ACC112 (cell line): ENCODE data around the gene DONSON.
"Not testable (repeated sequence)": the region's sequence is repeated elsewhere in the genome, so short reads cannot be mapped to it uniquely, and the experiment has no call there.

Source experiments
- H2AFZ ChIP-seq: fragments of 200-600 bp; sonication (generic); one replicate; pipeline ENCODE4 v1.6.0; 2017; ENCODE audit warnings: antibody characterized with exemption, low read length; ENCODE audit not compliant: unreplicated experiment
- H3K27ac ChIP-seq: fragments of 200-600 bp; sonication (generic); 2 replicates; pipeline ENCODE4 v1.5.1; 2014; ENCODE audit warnings: low read depth, mild to moderate bottlenecking, antibody characterized with exemption, low read length, moderate library complexity
- H3K27me3 ChIP-seq: fragments of 200-600 bp; sonication (generic); 2 replicates; pipeline ENCODE4 v1.6.1; 2014; ENCODE audit warnings: mild to moderate bottlenecking, antibody characterized with exemption, low read length, moderate library complexity, mixed read lengths; ENCODE audit not compliant: insufficient read depth
- H3K36me3 ChIP-seq: fragments of 200-600 bp; sonication (generic); 2 replicates; pipeline ENCODE4 v1.6.1; 2016; ENCODE audit warnings: mild to moderate bottlenecking, antibody characterized with exemption, low read length, moderate library complexity, mixed read lengths; ENCODE audit not compliant: insufficient read depth
- H3K4me1 ChIP-seq: fragments of 200-600 bp; sonication (generic); one replicate; pipeline ENCODE4 v1.6.1; 2016; ENCODE audit warnings: low read length, mixed read lengths; ENCODE audit not compliant: insufficient read depth, unreplicated experiment, control insufficient read depth
- H3K4me3 ChIP-seq: fragments of 200-600 bp; sonication (generic); 2 replicates; pipeline ENCODE4 v1.5.1; 2014; ENCODE audit warnings: mild to moderate bottlenecking, low read depth, low read length
- H3K79me2 ChIP-seq: fragments of 200-600 bp; sonication (generic); one replicate; pipeline ENCODE4 v1.6.0; 2016; ENCODE audit warnings: low read length; ENCODE audit not compliant: control insufficient read depth, unreplicated experiment, insufficient read depth

DONSON gene

GRCh38 chr21:33587792-33588484, 546 bp downstream of the DONSON start:
- H3K4me1 ChIP-seq: peaks cover 23% of the 10 kb centered on the region
- peak overlapping the region; percentile 84 for H3K27ac ChIP-seq
- peak overlapping the region; percentile 92 for H2AFZ ChIP-seq
- H3K36me3 ChIP-seq: peaks cover 18% of the 10 kb centered on the region
- no peaks in the 10 kb centered on the region for H3K27me3 ChIP-seq
- peak overlapping the region; percentile 94 for H3K4me3 ChIP-seq
- H3K79me2 ChIP-seq: peaks cover 37% of the 10 kb centered on the region

GRCh38 chr21:33586927-33587326, 1.6 kb downstream of the DONSON start:
- Histone ChIP-seq H3K27ac (no peak overlapping the region), H3K79me2 (peaks cover 39% of the 10 kb centered on the region), H3K4me1 (peaks cover 23% of the 10 kb centered on the region), H3K4me3 (peak overlapping the region; percentile 94), H3K27me3 (no peaks in the 10 kb centered on the region), H3K36me3 (peaks cover 18% of the 10 kb centered on the region), H2AFZ (no peak overlapping the region)

GRCh38 chr21:33584455-33584854, 4.0 kb downstream of the DONSON start:
- H3K27me3 ChIP-seq: no peaks in the 10 kb centered on the region

GRCh38 chr21:33578959-33579542, 9.4 kb downstream of the DONSON start:
- peak overlapping the region; percentile 62 for H3K27ac ChIP-seq
- H2AFZ ChIP-seq: no peak overlapping the region
- peaks cover 12% of the 10 kb centered on the region for H3K4me1 ChIP-seq
- peaks cover 7% of the 10 kb centered on the region for H3K79me2 ChIP-seq
- H3K27me3 ChIP-seq: no peaks in the 10 kb centered on the region
- peaks cover 16% of the 10 kb centered on the region for H3K36me3 ChIP-seq
- H3K4me3 ChIP-seq: no peak overlapping the region

More at GRCh38 chr21:33584455-33584854, 4.0 kb downstream of the DONSON start:
- Histone ChIP-seq H3K79me2 (peaks cover 39% of the 10 kb centered on the region), H3K27ac (no peak overlapping the region), H3K4me3 (no peak overlapping the region), H3K4me1 (peaks cover 19% of the 10 kb centered on the region), H3K36me3 (peaks cover 18% of the 10 kb centered on the region), H2AFZ (no peak overlapping the region)

- Histone ChIP-seq H3K4me3 (no peak overlapping the region), H3K27ac (peak overlapping the region; percentile 50), H3K36me3 (peaks cover 23% of the 10 kb centered on the region), H3K79me2 (peaks cover 7% of the 10 kb centered on the region), H3K27me3 (no peaks in the 10 kb centered on the region), H2AFZ (no peak overlapping the region), H3K4me1 (peaks cover 12% of the 10 kb centered on the region)
Observed at GRCh38 chr21:33578214-33578613, 10.3 kb downstream of the DONSON start.

GRCh38 chr21:33576741-33577141, 11.7 kb downstream of the DONSON start:
- H3K27ac ChIP-seq, H2AFZ ChIP-seq, H3K79me2 ChIP-seq, H3K4me3 ChIP-seq, H3K27me3 ChIP-seq: not testable (repeated sequence)
- H3K4me1 ChIP-seq: peaks cover 12% of the 10 kb centered on the region
- peaks cover 30% of the 10 kb centered on the region for H3K36me3 ChIP-seq

- Histone ChIP-seq H3K27me3 (no peaks in the 10 kb centered on the region), H3K36me3 (peaks cover 41% of the 10 kb centered on the region), H3K4me1 (no peaks in the 10 kb centered on the region), H2AFZ (no peak overlapping the region), H3K79me2 (peaks cover 20% of the 10 kb centered on the region), H3K4me3 (no peak overlapping the region), H3K27ac (no peak overlapping the region)
Observed at GRCh38 chr21:33572350-33572749, 16.1 kb downstream of the DONSON start.

GRCh38 chr21:33569991-33570390, 18.5 kb downstream of the DONSON start:
- H3K4me3 ChIP-seq: no peak overlapping the region
- H3K79me2 ChIP-seq: peaks cover 25% of the 10 kb centered on the region

GRCh38 chr21:33568448-33568847, 20.0 kb downstream of the DONSON start:
- H3K4me1 ChIP-seq: no peaks in the 10 kb centered on the region
- no peaks in the 10 kb centered on the region for H3K27me3 ChIP-seq
- peaks cover 33% of the 10 kb centered on the region for H3K79me2 ChIP-seq
- H3K27ac ChIP-seq: no peak overlapping the region
- H3K36me3 ChIP-seq: peaks cover 35% of the 10 kb centered on the region
- H2AFZ ChIP-seq: no peak overlapping the region
- no peak overlapping the region for H3K4me3 ChIP-seq

More at GRCh38 chr21:33569991-33570390, 18.5 kb downstream of the DONSON start:
- no peaks in the 10 kb centered on the region for H3K4me1 ChIP-seq
- no peak overlapping the region for H3K27ac ChIP-seq
- H3K36me3 ChIP-seq: peaks cover 45% of the 10 kb centered on the region
- no peaks in the 10 kb centered on the region for H3K27me3 ChIP-seq
- no peak overlapping the region for H2AFZ ChIP-seq

GRCh38 chr21:33567914-33568313, 20.6 kb downstream of the DONSON start:
- H3K36me3 ChIP-seq: peaks cover 30% of the 10 kb centered on the region

GRCh38 chr21:33566514-33566913, 22.0 kb downstream of the DONSON start:
- Histone ChIP-seq H3K4me3 (no peak overlapping the region), H3K4me1 (no peaks in the 10 kb centered on the region), H3K79me2 (peaks cover 45% of the 10 kb centered on the region), H3K36me3 (peaks cover 34% of the 10 kb centered on the region), H3K27me3 (no peaks in the 10 kb centered on the region), H3K27ac (no peak overlapping the region), H2AFZ (no peak overlapping the region)

More at GRCh38 chr21:33567914-33568313, 20.6 kb downstream of the DONSON start:
- Histone ChIP-seq H3K79me2 (peaks cover 35% of the 10 kb centered on the region), H3K27ac (no peak overlapping the region), H2AFZ (no peak overlapping the region), H3K27me3 (no peaks in the 10 kb centered on the region), H3K4me1 (no peaks in the 10 kb centered on the region), H3K4me3 (no peak overlapping the region)
